Hepatocyte (in vitro differentiated cells): ENCODE data around the gene SKAP1. TPM values are rescaled to one million over a fixed set of nuclear protein-coding genes. Genes with fewer than 3 reads are reported as not detected.

ENCODE experiments used
- DNase-seq: peaks from one replicate; pipeline ENCODE4 v3.0.0-alpha.2; 2016; ENCODE audit warnings: low spot score
- H2AFZ ChIP-seq: fragments of 200-600 bp; sonication (generic); 2 replicates; pipeline ENCODE4 v1.6.0; 2016; ENCODE audit warnings: antibody characterized with exemption, mild to moderate bottlenecking
- H3K27ac ChIP-seq: fragments of 200-600 bp; sonication (generic); 2 replicates; pipeline ENCODE4 v1.5.1; 2016; ENCODE audit warnings: mild to moderate bottlenecking
- H3K27me3 ChIP-seq: fragments of 200-600 bp; sonication (generic); 2 replicates; pipeline ENCODE4 v1.6.1; 2016
- H3K36me3 ChIP-seq: fragments of 200-600 bp; sonication (generic); replicated peaks from 2 replicates; pipeline ENCODE4 v1.5.1; 2016; ENCODE audit warnings: low read depth; ENCODE audit not compliant: insufficient read depth
- H3K4me1 ChIP-seq: fragments of 200-600 bp; sonication (generic); 2 replicates; pipeline ENCODE4 v1.5.1; 2016; ENCODE audit warnings: mild to moderate bottlenecking, moderate library complexity; ENCODE audit not compliant: insufficient read depth
- H3K4me2 ChIP-seq: fragments of 200-600 bp; sonication (generic); 2 replicates; pipeline ENCODE4 v1.6.0; 2016
- H3K4me3 ChIP-seq: fragments of 200-600 bp; sonication (generic); 2 replicates; pipeline ENCODE4 v1.5.1; 2016; ENCODE audit warnings: mild to moderate bottlenecking
- H3K79me2 ChIP-seq: fragments of 200-600 bp; sonication (generic); 2 replicates; pipeline ENCODE4 v1.6.0; 2017; ENCODE audit warnings: mild to moderate bottlenecking
- H3K9me2 ChIP-seq: fragments of 200-600 bp; sonication (generic); replicated peaks from 2 replicates; pipeline ENCODE4 v1.6.0; 2017; ENCODE audit warnings: mild to moderate bottlenecking; ENCODE audit not compliant: insufficient read depth
- H3K9me3 ChIP-seq: fragments of 200-600 bp; sonication (generic); 2 replicates; pipeline ENCODE4 v1.5.1; 2016; ENCODE audit warnings: low read depth, mild to moderate bottlenecking
- H4K20me1 ChIP-seq: fragments of 200-600 bp; sonication (generic); 2 replicates; pipeline ENCODE4 v1.6.0; 2016; ENCODE audit warnings: mild to moderate bottlenecking; ENCODE audit not compliant: insufficient read depth, poor library complexity, severe bottlenecking
- EZH2 ChIP-seq: fragments of 200-600 bp; sonication (generic); IDR thresholded peaks from 2 replicates; pipeline ENCODE4 v1.6.1; 2016; ENCODE audit warnings: antibody characterized with exemption, mild to moderate bottlenecking, borderline replicate concordance
- EZH2phosphoT487 ChIP-seq: fragments of 200-600 bp; sonication (generic); IDR thresholded peaks from one replicate; pipeline ENCODE4 v1.6.1; 2018; ENCODE audit warnings: antibody characterized with exemption, mild to moderate bottlenecking, low read depth, moderate library complexity; ENCODE audit not compliant: unreplicated experiment, severe bottlenecking
- WGBS: methylation state at CpG from one replicate; pipeline ENCODE4 v1.1.6; 2016; ENCODE audit warnings: low lambda C conversion rate; ENCODE audit errors: missing lambda C conversion rate; 5-methylcytosine and 5-hydroxymethylcytosine counted together
- polyA plus RNA-seq: library from polyadenylated mRNA; unstranded; fragments of >200 nt; fragmentation: Nextera tagmentation; extraction: Ambion mirVana; gene quantifications from 2 replicates; pipeline ENCODE4 v1.2.1, GENCODE V29; 2016
- total RNA-seq: library from RNA; depleted of rRNA; stranded (reverse); fragments of >200 nt; gene quantifications from 2 replicates; pipeline ENCODE4 v1.2.3, GENCODE V29; 2014
- TF ChIP-seq, protein P1 (sequence below): fragments of 200-600 bp; sonication (generic); IDR thresholded peaks from 2 replicates; pipeline ENCODE4 v1.5.1; 2016; ENCODE audit warnings: antibody characterized with exemption, mild to moderate bottlenecking; ENCODE audit not compliant: poor library complexity

Gene SKAP1
- total and polyA plus RNA-seq, 2 experiments from 2014 or later, result 1.4 to 3.0 TPM

GRCh38 chr17:48269209-48269608 is 160.8 kb downstream of the SKAP1 start:
- H3K4me1 ChIP-seq, result peaks cover 9% of the 10 kb centered on the region
- H2AFZ ChIP-seq, result no peak overlapping the region
- H3K36me3 ChIP-seq, result no peaks in the 10 kb centered on the region
- H3K79me2 ChIP-seq, result no peaks in the 10 kb centered on the region
- H3K9me2 ChIP-seq, result no peaks in the 10 kb centered on the region
- no peaks in the 10 kb centered on the region for H3K9me3 ChIP-seq
- H3K4me2 ChIP-seq, result no peak overlapping the region
- no peak for DNase-seq
- no peak overlapping the region for H3K27ac ChIP-seq
- H4K20me1 ChIP-seq, result no peaks in the 10 kb centered on the region
- H3K27me3 ChIP-seq, result no peaks in the 10 kb centered on the region
- 80% methylated on average over 1 of the region's 1 CpG for WGBS
- no peak overlapping the region for H3K4me3 ChIP-seq
- TF ChIP-seq, protein P1, sequence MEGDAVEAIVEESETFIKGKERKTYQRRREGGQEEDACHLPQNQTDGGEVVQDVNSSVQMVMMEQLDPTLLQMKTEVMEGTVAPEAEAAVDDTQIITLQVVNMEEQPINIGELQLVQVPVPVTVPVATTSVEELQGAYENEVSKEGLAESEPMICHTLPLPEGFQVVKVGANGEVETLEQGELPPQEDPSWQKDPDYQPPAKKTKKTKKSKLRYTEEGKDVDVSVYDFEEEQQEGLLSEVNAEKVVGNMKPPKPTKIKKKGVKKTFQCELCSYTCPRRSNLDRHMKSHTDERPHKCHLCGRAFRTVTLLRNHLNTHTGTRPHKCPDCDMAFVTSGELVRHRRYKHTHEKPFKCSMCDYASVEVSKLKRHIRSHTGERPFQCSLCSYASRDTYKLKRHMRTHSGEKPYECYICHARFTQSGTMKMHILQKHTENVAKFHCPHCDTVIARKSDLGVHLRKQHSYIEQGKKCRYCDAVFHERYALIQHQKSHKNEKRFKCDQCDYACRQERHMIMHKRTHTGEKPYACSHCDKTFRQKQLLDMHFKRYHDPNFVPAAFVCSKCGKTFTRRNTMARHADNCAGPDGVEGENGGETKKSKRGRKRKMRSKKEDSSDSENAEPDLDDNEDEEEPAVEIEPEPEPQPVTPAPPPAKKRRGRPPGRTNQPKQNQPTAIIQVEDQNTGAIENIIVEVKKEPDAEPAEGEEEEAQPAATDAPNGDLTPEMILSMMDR, result no peak

DNA sequence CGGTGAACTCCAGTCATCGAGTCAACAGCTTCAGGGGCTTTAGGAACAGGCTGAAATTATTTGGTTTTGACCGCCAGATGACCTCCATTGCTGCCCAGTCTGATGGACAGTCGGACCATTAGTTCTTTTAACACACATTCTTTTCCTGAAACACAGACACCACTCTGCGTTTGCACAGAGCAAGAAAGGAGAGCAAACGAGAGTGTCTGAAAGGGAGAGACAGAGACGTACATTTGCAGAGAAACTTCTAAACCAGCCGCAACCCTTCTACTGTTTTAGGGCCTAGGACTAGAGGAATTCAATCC is 166.3 kb downstream of the SKAP1 start:
- Histone ChIP-seq H3K9me3 (no peaks in the 10 kb centered on the region), H3K4me3 (no peak overlapping the region), H3K36me3 (no peaks in the 10 kb centered on the region), H4K20me1 (no peaks in the 10 kb centered on the region), H3K27me3 (no peaks in the 10 kb centered on the region), H3K9me2 (no peaks in the 10 kb centered on the region), H3K4me2 (no peak overlapping the region), H2AFZ (peak overlapping the region; percentile 39), H3K27ac (no peak overlapping the region), H3K79me2 (no peaks in the 10 kb centered on the region), H3K4me1 (peaks cover 13% of the 10 kb centered on the region)
- DNase-seq, result no peak
- TF ChIP-seq EZH2, result no peak
- no peak for TF ChIP-seq EZH2phosphoT487
- TF ChIP-seq, protein P1, result no peak
- 50% methylated on average over 8 of the region's 8 CpGs for WGBS

DNA sequence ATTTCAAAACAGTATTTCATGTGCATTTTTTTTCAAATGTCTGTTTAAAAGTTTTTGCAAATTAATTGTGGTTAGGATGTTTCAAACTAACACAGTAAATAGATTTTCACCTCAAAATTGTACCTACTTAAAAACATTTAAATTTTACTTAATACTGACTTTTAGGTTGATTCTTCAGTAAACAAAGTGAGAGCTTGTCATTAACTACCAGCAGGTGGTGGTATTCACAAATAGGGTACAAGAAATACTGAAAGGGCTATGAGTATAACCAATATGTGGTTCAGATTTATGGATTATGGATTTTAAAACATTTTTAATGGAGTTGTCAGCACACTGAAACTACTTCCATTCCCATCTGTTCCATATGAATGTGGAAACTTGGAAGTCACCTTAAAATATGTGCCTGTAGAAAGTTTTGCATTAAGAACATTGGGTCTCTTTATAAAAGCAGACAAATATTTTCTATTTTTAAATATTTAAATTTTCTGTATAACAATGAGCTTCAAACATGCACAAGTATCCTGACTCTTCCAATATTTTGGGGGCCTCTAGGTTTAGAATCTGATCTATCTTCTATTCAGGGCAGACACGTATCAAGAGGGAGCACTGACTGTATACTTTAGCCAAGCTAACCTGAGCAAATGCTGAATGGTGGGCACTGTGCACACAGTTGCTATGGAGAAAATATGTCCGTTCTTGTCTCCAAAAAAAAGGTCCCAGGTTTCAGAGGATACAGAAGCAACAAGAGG is 166.9 kb downstream of the SKAP1 start:
- no peak for DNase-seq
- WGBS, result 47% methylated on average over 2 of the region's 2 CpGs
- Histone ChIP-seq H3K27ac (no peak overlapping the region), H3K4me1 (peaks cover 13% of the 10 kb centered on the region), H3K79me2 (no peaks in the 10 kb centered on the region), H3K9me2 (no peaks in the 10 kb centered on the region), H3K4me3 (no peak overlapping the region), H3K36me3 (no peaks in the 10 kb centered on the region), H3K4me2 (no peak overlapping the region), H4K20me1 (no peaks in the 10 kb centered on the region), H2AFZ (peak overlapping the region; percentile 39), H3K9me3 (no peaks in the 10 kb centered on the region), H3K27me3 (no peaks in the 10 kb centered on the region)
- TF ChIP-seq, protein P1, result peak; percentile 43
- TF ChIP-seq EZH2phosphoT487, result no peak
